ENCODE measurements around the gene RAB7A. TPM values are rescaled to one million over a fixed set of nuclear protein-coding genes. Genes with fewer than 3 reads are reported as not detected.
A peak's percentile ranks its signal among the peaks of the same experiment; 100 is the strongest.

The RAB7A gene
- total RNA-seq, 1 donor from 2014 or later: 43.7 TPM

- Histone ChIP-seq H3K4me3 (ENCODE audit: low read depth, low read length) (no peak overlapping the region), H3K27me3 (ENCODE audit: control insufficient read depth, insufficient read depth, low read length) (no peaks in the 10 kb centered on the region), H3K36me3 (ENCODE audit: control insufficient read depth, insufficient read depth, low read length) (no peaks in the 10 kb centered on the region)
- FAIRE-seq: no peak
- TF ChIP-seq CTCF (IDR thresholded peaks at IDR 0.05; ENCODE audit: insufficient read depth, low read length, severe bottlenecking): no peak
- DNase-seq (ENCODE audit: low read depth): no peak
Measured at GRCh38 chr3:128707928-128708494, 18.0 kb upstream of the RAB7A start.

- no peaks in the 10 kb centered on the region for H3K36me3 ChIP-seq (ENCODE audit: control insufficient read depth, insufficient read depth, low read length)
- H3K4me3 ChIP-seq (ENCODE audit: low read depth, low read length): no peak overlapping the region
- no peak for TF ChIP-seq CTCF (IDR thresholded peaks at IDR 0.05; ENCODE audit: insufficient read depth, low read length, severe bottlenecking)
- DNase-seq (ENCODE audit: low read depth) (no peak), FAIRE-seq (no peak)
- no peaks in the 10 kb centered on the region for H3K27me3 ChIP-seq (ENCODE audit: control insufficient read depth, insufficient read depth, low read length)
Measured at GRCh38 chr3:128709038-128709437, 16.9 kb upstream of the RAB7A start.

GRCh38 chr3:128709506-128710210, 16.3 kb upstream of the RAB7A start:
- no peak overlapping the region for H3K4me3 ChIP-seq (ENCODE audit: low read depth, low read length)
- no peak for TF ChIP-seq CTCF (IDR thresholded peaks at IDR 0.05; ENCODE audit: insufficient read depth, low read length, severe bottlenecking)
- H3K36me3 ChIP-seq (ENCODE audit: control insufficient read depth, insufficient read depth, low read length): no peaks in the 10 kb centered on the region
- H3K27me3 ChIP-seq (ENCODE audit: control insufficient read depth, insufficient read depth, low read length): no peaks in the 10 kb centered on the region
- DNase-seq (ENCODE audit: low read depth) (peak; percentile 95), FAIRE-seq (peak; percentile 95)

GRCh38 chr3:128710816-128711433, 15.1 kb upstream of the RAB7A start:
- Histone ChIP-seq H3K4me3 (ENCODE audit: low read depth, low read length) (no peak overlapping the region), H3K36me3 (ENCODE audit: control insufficient read depth, insufficient read depth, low read length) (no peaks in the 10 kb centered on the region), H3K27me3 (ENCODE audit: control insufficient read depth, insufficient read depth, low read length) (no peaks in the 10 kb centered on the region)
- FAIRE-seq (peak; percentile 55), DNase-seq (ENCODE audit: low read depth) (no peak)
- TF ChIP-seq CTCF (IDR thresholded peaks at IDR 0.05; ENCODE audit: insufficient read depth, low read length, severe bottlenecking): no peak

GRCh38 chr3:128712848-128713247, 13.1 kb upstream of the RAB7A start:
- H3K27me3 ChIP-seq (ENCODE audit: control insufficient read depth, insufficient read depth, low read length): no peaks in the 10 kb centered on the region
- no peaks in the 10 kb centered on the region for H3K36me3 ChIP-seq (ENCODE audit: control insufficient read depth, insufficient read depth, low read length)
- no peak for TF ChIP-seq CTCF (IDR thresholded peaks at IDR 0.05; ENCODE audit: insufficient read depth, low read length, severe bottlenecking)
- DNase-seq (ENCODE audit: low read depth) (no peak), FAIRE-seq (no peak)
- no peak overlapping the region for H3K4me3 ChIP-seq (ENCODE audit: low read depth, low read length)

Data from bronchial epithelial cell (primary cell).